ENCODE measurements around the gene NRSN1.

The NRSN1 gene

GRCh38 chr6:24080711-24081110 lies 45.3 kb upstream of the NRSN1 start:
- H3K27ac ChIP-seq (ENCODE audit: low read depth, low read length), result no peak overlapping the region
- H3K9me2 ChIP-seq (replicated peaks; ENCODE audit: control insufficient read depth, low read length), result no peaks in the 10 kb centered on the region
- H3K79me2 ChIP-seq (ENCODE audit: control insufficient read depth, low read length), result no peaks in the 10 kb centered on the region
- H4K20me1 ChIP-seq (ENCODE audit: control insufficient read depth, insufficient read depth, low read depth, low read length), result no peaks in the 10 kb centered on the region
- no peak overlapping the region for H3K4me3 ChIP-seq (ENCODE audit: low read length)
- no peaks in the 10 kb centered on the region for H3K27me3 ChIP-seq (ENCODE audit: control insufficient read depth, low read length)
- no peaks in the 10 kb centered on the region for H3F3A ChIP-seq (ENCODE audit: control insufficient read depth, insufficient read depth)
- no peaks in the 10 kb centered on the region for H3K4me1 ChIP-seq (ENCODE audit: control insufficient read depth, low read length)
- H3K4me2 ChIP-seq (ENCODE audit: low read length), result no peak overlapping the region
- TF ChIP-seq EZH2phosphoT487 (IDR thresholded peaks at IDR 0.05; ENCODE audit: borderline replicate concordance, low read length), result no peak
- TF ChIP-seq CTCF (IDR thresholded peaks at IDR 0.05; ENCODE audit: low read depth, low read length, poor library complexity, severe bottlenecking), result no peak
- H3K36me3 ChIP-seq (ENCODE audit: control insufficient read depth, low read length), result no peaks in the 10 kb centered on the region
- no peaks in the 10 kb centered on the region for H3K9me3 ChIP-seq (ENCODE audit: control insufficient read depth, insufficient read depth, low read length)

GRCh38 chr6:24089736-24090135 lies 36.3 kb upstream of the NRSN1 start:
- Histone ChIP-seq H3K9me2 (replicated peaks; ENCODE audit: control insufficient read depth, low read length) (no peaks in the 10 kb centered on the region), H3K36me3 (ENCODE audit: control insufficient read depth, low read length) (no peaks in the 10 kb centered on the region), H3K27me3 (ENCODE audit: control insufficient read depth, low read length) (no peaks in the 10 kb centered on the region), H3K4me3 (ENCODE audit: low read length) (no peak overlapping the region), H3K4me1 (ENCODE audit: control insufficient read depth, low read length) (no peaks in the 10 kb centered on the region), H3K9me3 (ENCODE audit: control insufficient read depth, insufficient read depth, low read length) (no peaks in the 10 kb centered on the region), H3K4me2 (ENCODE audit: low read length) (no peak overlapping the region), H3K79me2 (ENCODE audit: control insufficient read depth, low read length) (no peaks in the 10 kb centered on the region), H3F3A (ENCODE audit: control insufficient read depth, insufficient read depth) (no peaks in the 10 kb centered on the region), H4K20me1 (ENCODE audit: control insufficient read depth, insufficient read depth, low read depth, low read length) (no peaks in the 10 kb centered on the region), H3K27ac (ENCODE audit: low read depth, low read length) (no peak overlapping the region)
- TF ChIP-seq EZH2phosphoT487 (IDR thresholded peaks at IDR 0.05; ENCODE audit: borderline replicate concordance, low read length), result no peak
- TF ChIP-seq CTCF (IDR thresholded peaks at IDR 0.05; ENCODE audit: low read depth, low read length, poor library complexity, severe bottlenecking), result no peak

GRCh38 chr6:24092407-24092806 lies 33.6 kb upstream of the NRSN1 start:
- Histone ChIP-seq H3K4me1 (ENCODE audit: control insufficient read depth, low read length) (no peaks in the 10 kb centered on the region), H3K9me2 (replicated peaks; ENCODE audit: control insufficient read depth, low read length) (no peaks in the 10 kb centered on the region), H3K79me2 (ENCODE audit: control insufficient read depth, low read length) (no peaks in the 10 kb centered on the region), H3K9me3 (ENCODE audit: control insufficient read depth, insufficient read depth, low read length) (no peaks in the 10 kb centered on the region), H4K20me1 (ENCODE audit: control insufficient read depth, insufficient read depth, low read depth, low read length) (no peaks in the 10 kb centered on the region), H3K27ac (ENCODE audit: low read depth, low read length) (no peak overlapping the region), H3F3A (ENCODE audit: control insufficient read depth, insufficient read depth) (no peaks in the 10 kb centered on the region), H3K4me3 (ENCODE audit: low read length) (no peak overlapping the region), H3K27me3 (ENCODE audit: control insufficient read depth, low read length) (no peaks in the 10 kb centered on the region), H3K36me3 (ENCODE audit: control insufficient read depth, low read length) (no peaks in the 10 kb centered on the region), H3K4me2 (ENCODE audit: low read length) (no peak overlapping the region)
- TF ChIP-seq CTCF (IDR thresholded peaks at IDR 0.05; ENCODE audit: low read depth, low read length, poor library complexity, severe bottlenecking), result no peak
- no peak for TF ChIP-seq EZH2phosphoT487 (IDR thresholded peaks at IDR 0.05; ENCODE audit: borderline replicate concordance, low read length)

DNA sequence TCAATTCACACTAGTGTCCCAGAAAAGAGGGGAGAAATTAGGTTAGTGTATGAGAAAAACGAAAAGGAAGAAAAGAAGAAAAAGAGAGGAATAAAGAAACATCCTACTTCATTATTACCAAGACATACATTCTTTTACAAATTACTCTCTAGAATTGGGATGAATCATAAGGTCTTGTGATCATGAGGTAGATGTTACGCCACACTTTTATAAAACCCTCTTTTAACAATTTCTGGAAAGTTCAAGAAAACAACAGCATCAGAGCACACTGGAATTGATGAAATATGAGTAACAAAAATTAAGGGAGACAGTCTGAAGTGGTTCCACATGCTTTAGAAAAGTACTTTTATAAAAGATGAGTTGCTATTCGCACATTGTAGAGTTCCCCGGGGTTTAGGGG lies 32.6 kb upstream of the NRSN1 start:
- Histone ChIP-seq H3K4me2 (ENCODE audit: low read length) (no peak overlapping the region), H3F3A (ENCODE audit: control insufficient read depth, insufficient read depth) (no peaks in the 10 kb centered on the region), H3K4me3 (ENCODE audit: low read length) (no peak overlapping the region), H3K36me3 (ENCODE audit: control insufficient read depth, low read length) (no peaks in the 10 kb centered on the region), H3K79me2 (ENCODE audit: control insufficient read depth, low read length) (no peaks in the 10 kb centered on the region), H3K4me1 (ENCODE audit: control insufficient read depth, low read length) (no peaks in the 10 kb centered on the region), H3K9me2 (replicated peaks; ENCODE audit: control insufficient read depth, low read length) (no peaks in the 10 kb centered on the region), H3K9me3 (ENCODE audit: control insufficient read depth, insufficient read depth, low read length) (no peaks in the 10 kb centered on the region), H3K27ac (ENCODE audit: low read depth, low read length) (no peak overlapping the region), H3K27me3 (ENCODE audit: control insufficient read depth, low read length) (no peaks in the 10 kb centered on the region), H4K20me1 (ENCODE audit: control insufficient read depth, insufficient read depth, low read depth, low read length) (no peaks in the 10 kb centered on the region)
- TF ChIP-seq EZH2phosphoT487 (IDR thresholded peaks at IDR 0.05; ENCODE audit: borderline replicate concordance, low read length), result no peak
- TF ChIP-seq CTCF (IDR thresholded peaks at IDR 0.05; ENCODE audit: low read depth, low read length, poor library complexity, severe bottlenecking), result no peak
